Hypothalamus (tissue), 51 donors: ENCODE data around the gene MYLK.
"Not testable (repeated sequence)": the region's sequence is repeated elsewhere in the genome, so short reads cannot be mapped to it uniquely, and the experiment has no call there.

Source experiments
- DNase-seq, 51 donors: peaks; one replicate each; lab custom pipeline; 2025; lab: John Stamatoyannopoulos, UW

MYLK gene

DNA sequence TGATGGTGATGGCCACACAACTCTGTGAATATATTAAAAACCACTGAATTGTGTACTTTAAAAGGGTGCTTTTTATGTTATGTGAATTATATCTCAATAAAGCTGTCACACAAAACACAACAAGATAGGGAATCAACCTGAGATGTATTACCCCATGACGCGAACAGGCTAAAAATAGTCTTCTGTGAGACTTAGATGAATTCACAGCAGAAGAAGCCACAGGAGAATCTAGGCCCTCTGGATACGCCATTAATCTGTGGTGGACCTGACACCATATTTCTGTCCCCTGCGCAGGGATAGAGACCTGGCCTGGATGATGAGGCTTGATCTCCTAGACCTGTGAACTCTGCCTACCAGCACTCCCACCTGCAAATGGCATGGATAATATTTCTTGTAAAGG, 153.3 kb downstream of the MYLK start:
- DNase-seq = no peak

DNA sequence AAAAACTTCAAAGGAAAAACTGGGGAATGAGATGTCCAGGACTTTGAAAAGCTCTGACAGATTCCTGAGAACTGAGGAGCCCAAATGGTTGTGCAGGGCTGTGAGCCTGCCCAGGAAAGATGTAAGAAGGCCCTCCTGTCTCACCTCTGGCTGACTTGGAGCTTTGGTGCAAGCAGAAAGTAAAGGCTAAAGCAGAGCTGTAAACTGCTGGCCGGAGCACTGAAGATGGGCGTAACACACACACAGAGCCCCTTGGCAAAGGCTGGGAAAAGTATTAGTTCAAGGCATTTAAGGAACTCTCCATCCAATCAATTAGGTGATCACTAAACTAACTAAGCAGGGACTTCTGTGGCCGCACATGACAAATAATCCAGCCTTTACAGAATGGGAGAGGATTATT, 155.1 kb downstream of the MYLK start:
- no peak for DNase-seq

GRCh38 chr3:123728014-123728413, 156.1 kb downstream of the MYLK start:
- no peak for DNase-seq

- no peak for DNase-seq
Measured at GRCh38 chr3:123725652-123726400, 158.3 kb downstream of the MYLK start.

DNA sequence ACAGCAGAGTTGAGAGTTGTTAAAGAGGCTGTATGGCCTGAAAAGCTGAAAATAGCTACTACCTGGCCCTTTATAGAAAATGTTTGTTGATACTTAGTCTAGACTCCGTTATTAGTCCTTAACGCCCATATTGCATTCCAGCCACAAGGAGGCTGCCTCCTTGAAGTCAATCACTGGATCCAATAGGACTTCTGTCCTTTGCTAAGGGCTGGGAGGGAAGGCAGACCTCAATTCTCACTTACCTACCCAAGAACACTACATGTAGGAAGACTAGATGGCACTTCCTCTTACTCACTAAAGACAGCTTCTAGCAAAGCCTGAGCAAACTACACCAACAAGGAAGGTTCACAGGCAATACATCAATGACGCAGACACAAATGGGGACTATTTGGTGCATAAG, 159.8 kb downstream of the MYLK start:
- no peak for DNase-seq

GRCh38 chr3:123723522-123724168, 160.5 kb downstream of the MYLK start:
- DNase-seq = peak in 31 of 51 donors; percentile 13 to 84 (median 39)

DNA sequence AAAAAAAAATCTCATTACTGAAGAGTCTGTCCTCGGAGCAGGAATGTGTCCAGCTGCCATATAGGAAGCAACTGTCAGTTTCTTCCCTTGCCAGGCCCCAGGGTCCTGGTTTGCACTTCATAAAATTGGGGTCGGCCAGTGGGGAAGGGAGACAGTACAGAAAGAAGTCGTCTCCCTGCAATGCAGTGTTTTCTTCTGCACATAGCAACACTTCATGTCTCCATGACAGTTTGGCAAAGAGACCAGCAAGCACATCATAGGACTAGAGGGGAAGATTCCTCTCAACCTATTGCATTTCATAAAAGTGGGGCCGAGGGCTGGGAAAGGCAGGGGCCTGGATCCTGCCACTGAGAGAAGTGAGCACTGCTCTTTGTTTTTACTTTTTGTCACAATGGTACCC, 161.1 kb downstream of the MYLK start:
- no peak for DNase-seq

GRCh38 chr3:123722456-123722855, 161.7 kb downstream of the MYLK start:
- DNase-seq = no peak

DNA sequence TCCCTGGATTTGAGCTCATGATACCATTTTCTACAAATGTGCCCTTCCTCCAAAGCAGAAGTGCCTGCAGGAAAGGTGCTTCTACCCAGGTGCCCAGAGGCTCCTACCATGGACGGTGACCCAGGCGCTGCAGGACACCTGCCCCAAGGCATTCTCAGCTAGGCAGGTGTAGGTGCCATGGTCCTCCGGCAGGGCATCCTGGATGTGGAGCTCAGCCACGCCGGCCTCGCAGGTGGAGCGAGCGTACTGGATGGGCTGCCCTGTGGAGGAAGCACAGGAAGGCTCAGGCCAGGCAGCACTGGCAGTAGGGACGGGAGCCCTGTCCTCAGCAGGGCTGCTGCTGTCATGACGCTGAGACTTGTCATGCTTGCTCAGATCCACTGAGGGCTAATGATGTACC, 162.1 kb downstream of the MYLK start:
- no peak for DNase-seq

GRCh38 chr3:123721095-123721689, 162.9 kb downstream of the MYLK start:
- DNase-seq = not testable (repeated sequence)

- DNase-seq = no peak
Measured at GRCh38 chr3:123720638-123721037, 163.5 kb downstream of the MYLK start.

- peak in 25 of 51 donors; percentile 10 to 51 (median 23) for DNase-seq
Measured at GRCh38 chr3:123719862-123720453, 164.2 kb downstream of the MYLK start.

- peak in 43 of 51 donors; percentile 14 to 86 (median 60) for DNase-seq
Measured at GRCh38 chr3:123719061-123719756, 164.9 kb downstream of the MYLK start.

- no peak for DNase-seq
Measured at GRCh38 chr3:123718108-123718507, 166.0 kb downstream of the MYLK start.

DNA sequence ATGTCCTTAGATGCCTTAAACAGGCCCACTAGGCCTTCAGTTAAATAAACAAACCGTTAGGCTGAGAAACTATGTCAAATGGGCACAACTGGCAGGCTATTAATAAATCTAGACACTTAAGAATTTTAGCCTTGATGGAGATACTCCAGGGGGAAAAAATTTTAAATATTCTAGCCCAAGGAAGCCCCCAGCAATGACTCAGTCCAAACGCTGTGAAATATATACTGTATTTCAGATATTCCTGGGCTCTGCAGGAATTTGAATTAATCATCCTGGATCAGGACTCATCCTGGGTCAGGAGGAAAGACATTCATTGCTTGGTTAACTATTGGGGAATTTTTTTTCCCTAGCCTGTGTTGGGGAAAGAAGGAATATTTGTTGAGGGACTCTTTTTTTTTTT, 166.7 kb downstream of the MYLK start:
- DNase-seq = not testable (repeated sequence)

DNA sequence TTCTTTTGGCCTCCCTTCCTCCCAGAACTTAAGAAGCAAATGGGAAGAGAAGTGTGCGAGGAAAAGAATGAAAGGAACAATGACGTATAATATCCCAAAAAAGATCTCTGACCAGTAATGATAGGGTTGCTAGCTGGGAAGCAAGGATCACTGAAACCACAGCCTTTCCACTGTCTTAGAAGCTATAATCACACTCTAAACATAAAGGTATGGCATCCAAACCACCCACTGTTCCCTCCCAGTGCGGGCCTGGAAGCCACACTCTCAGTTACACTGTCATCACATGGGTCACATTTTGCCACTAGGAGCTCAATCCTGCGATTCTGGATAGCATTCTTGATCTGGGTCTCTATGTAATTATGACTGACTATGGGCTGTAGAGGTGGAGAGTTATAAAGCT, 167.7 kb downstream of the MYLK start:
- no peak for DNase-seq

- peak in 19 of 51 donors; percentile 4 to 80 (median 40) for DNase-seq
Measured at GRCh38 chr3:123713211-123713610, 170.9 kb downstream of the MYLK start.

GRCh38 chr3:123712077-123712860, 171.9 kb downstream of the MYLK start:
- DNase-seq = no peak

DNA sequence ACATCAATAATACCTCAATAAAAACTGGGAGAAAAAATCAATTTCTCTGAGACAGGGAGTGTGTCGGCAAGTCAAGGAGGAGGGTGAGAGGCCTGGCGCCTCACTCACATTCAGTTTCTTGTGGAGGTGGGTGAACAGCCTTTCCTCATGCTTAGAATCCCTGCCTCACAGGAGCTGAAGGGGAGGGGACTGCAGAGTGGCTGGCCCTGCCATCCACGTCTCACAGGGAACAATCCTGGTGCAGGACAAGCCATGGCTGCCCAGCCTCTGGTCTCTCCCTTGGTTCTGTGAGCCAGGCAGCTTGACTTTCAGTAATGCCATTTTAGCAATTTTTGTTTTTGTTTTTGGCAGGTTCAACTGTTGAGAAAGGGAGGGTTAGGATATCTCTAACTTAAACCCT, 172.8 kb downstream of the MYLK start:
- no peak for DNase-seq

GRCh38 chr3:123708531-123708930, 175.6 kb downstream of the MYLK start:
- no peak for DNase-seq
